SK-N-SH treated with all-trans-retinoic acid at 6 μM for 48 hours (cell line): ENCODE measurements around the gene TNNI2.

Source experiments
- ARNTL ChIP-seq: fragments of 450-650 bp; formaldehyde crosslinking; IDR thresholded peaks from 2 replicates; pipeline ENCODE4 v1.5.0; 2020; ENCODE audit warnings: low read depth, mild to moderate bottlenecking, moderate library complexity, borderline replicate concordance
- BACH2 ChIP-seq: fragments of 250-450 bp; sonication (Bioruptor Pico); IDR thresholded peaks from 2 replicates; pipeline ENCODE4 v1.9.0; 2021; ENCODE audit warnings: mild to moderate bottlenecking, borderline replicate concordance
- ESRRG ChIP-seq: fragments of 250-450 bp; sonication (Bioruptor Pico); IDR thresholded peaks from 2 replicates; pipeline ENCODE4 v1.6.1; 2021; ENCODE audit warnings: mild to moderate bottlenecking
- OSR1 ChIP-seq: fragments of 250-450 bp; sonication (Bioruptor Pico); IDR thresholded peaks from 2 replicates; pipeline ENCODE4 v1.8.0; 2022; ENCODE audit warnings: moderate library complexity, mild to moderate bottlenecking, inconsistent platforms
- RARB ChIP-seq: fragments of 250-450 bp; sonication (Bioruptor Pico); IDR thresholded peaks from 2 replicates; pipeline ENCODE4 v1.8.0; 2021; ENCODE audit warnings: mild to moderate bottlenecking, moderate library complexity
- SNAI2 ChIP-seq: fragments of 250-450 bp; sonication (Bioruptor Pico); IDR thresholded peaks from 2 replicates; pipeline ENCODE4 v1.5.0; 2020; ENCODE audit warnings: mild to moderate bottlenecking, moderate library complexity
- TCF4 ChIP-seq: fragments of 250-450 bp; sonication (Bioruptor Pico); IDR thresholded peaks from 2 replicates; pipeline ENCODE4 v1.8.0; 2021; ENCODE audit warnings: mild to moderate bottlenecking, moderate library complexity, borderline replicate concordance
- TOX ChIP-seq: fragments of 250-450 bp; sonication (Bioruptor Pico); IDR thresholded peaks from 2 replicates; pipeline ENCODE4 v1.8.0; 2021; ENCODE audit warnings: mild to moderate bottlenecking, moderate library complexity, borderline replicate concordance
- ZC3H10 ChIP-seq: fragments of 250-450 bp; sonication (Bioruptor Pico); IDR thresholded peaks from 2 replicates; pipeline ENCODE4 v1.5.1; 2021; ENCODE audit warnings: mild to moderate bottlenecking, moderate library complexity
- ZFP30 ChIP-seq: fragments of 450-650 bp; formaldehyde crosslinking; IDR thresholded peaks from 2 replicates; pipeline ENCODE4 v1.5.0; 2022; ENCODE audit warnings: mild to moderate bottlenecking, moderate library complexity
- ZNF565 ChIP-seq: fragments of 450-650 bp; formaldehyde crosslinking; conservative IDR thresholded peaks from 2 replicates; pipeline ENCODE4 v1.5.0; 2020; ENCODE audit warnings: low read depth, mild to moderate bottlenecking, moderate library complexity
- ZNF70 ChIP-seq: fragments of 450-650 bp; formaldehyde crosslinking; IDR thresholded peaks from 2 replicates; pipeline ENCODE4 v1.5.0; 2020; ENCODE audit warnings: mild to moderate bottlenecking, moderate library complexity
- TF ChIP-seq, protein P1 (sequence below): fragments of 250-450 bp; sonication (Bioruptor Pico); IDR thresholded peaks from 2 replicates; pipeline ENCODE4 v1.8.0; 2020; ENCODE audit warnings: mild to moderate bottlenecking, moderate library complexity, borderline replicate concordance
- TF ChIP-seq, protein P2 (sequence below): fragments of 250-450 bp; sonication (Bioruptor Pico); IDR thresholded peaks from 2 replicates; pipeline ENCODE4 v1.5.1; 2020; ENCODE audit warnings: low read depth, mild to moderate bottlenecking, moderate library complexity

DNA sequence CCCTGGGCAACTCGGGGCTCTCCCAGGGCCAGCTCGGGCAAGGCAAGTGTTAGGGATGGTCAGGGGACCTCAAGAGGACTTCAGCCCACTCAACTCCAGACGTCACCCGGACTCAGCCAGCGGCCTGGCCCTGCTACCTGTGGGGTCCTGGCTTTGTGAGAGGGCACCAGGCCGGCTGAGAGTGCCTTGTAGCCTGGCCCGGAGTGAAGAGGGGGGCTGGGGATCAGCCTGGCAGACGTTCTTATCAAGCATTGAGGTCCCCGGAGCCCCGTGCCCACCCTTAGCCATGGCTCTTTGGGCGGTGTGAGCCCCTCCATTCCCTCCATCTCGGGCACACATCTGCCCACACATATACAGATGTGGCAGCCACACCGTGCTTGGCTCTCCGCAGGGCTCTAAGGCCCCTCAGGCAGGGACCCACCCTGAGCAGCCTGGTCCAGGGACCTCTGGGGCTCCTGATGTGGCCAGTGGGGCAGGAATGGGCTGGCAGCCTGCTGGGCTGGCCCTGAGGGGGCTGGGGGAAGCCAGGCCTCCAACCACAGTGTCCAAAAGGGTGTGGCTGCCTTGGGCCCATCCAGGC lies 29.4 kb downstream of the TNNI2 start:
- TF ChIP-seq SNAI2: no peak
- no peak for TF ChIP-seq TOX
- no peak for TF ChIP-seq ESRRG
- TF ChIP-seq ZFP30 (CRISPR knock-in tag): no peak
- TF ChIP-seq BACH2 (CRISPR knock-in tag): no peak
- no peak for TF ChIP-seq RARB (CRISPR knock-in tag)
- TF ChIP-seq, protein P1, sequence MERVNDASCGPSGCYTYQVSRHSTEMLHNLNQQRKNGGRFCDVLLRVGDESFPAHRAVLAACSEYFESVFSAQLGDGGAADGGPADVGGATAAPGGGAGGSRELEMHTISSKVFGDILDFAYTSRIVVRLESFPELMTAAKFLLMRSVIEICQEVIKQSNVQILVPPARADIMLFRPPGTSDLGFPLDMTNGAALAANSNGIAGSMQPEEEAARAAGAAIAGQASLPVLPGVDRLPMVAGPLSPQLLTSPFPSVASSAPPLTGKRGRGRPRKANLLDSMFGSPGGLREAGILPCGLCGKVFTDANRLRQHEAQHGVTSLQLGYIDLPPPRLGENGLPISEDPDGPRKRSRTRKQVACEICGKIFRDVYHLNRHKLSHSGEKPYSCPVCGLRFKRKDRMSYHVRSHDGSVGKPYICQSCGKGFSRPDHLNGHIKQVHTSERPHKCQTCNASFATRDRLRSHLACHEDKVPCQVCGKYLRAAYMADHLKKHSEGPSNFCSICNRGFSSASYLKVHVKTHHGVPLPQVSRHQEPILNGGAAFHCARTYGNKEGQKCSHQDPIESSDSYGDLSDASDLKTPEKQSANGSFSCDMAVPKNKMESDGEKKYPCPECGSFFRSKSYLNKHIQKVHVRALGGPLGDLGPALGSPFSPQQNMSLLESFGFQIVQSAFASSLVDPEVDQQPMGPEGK: no peak
- TF ChIP-seq, protein P2, sequence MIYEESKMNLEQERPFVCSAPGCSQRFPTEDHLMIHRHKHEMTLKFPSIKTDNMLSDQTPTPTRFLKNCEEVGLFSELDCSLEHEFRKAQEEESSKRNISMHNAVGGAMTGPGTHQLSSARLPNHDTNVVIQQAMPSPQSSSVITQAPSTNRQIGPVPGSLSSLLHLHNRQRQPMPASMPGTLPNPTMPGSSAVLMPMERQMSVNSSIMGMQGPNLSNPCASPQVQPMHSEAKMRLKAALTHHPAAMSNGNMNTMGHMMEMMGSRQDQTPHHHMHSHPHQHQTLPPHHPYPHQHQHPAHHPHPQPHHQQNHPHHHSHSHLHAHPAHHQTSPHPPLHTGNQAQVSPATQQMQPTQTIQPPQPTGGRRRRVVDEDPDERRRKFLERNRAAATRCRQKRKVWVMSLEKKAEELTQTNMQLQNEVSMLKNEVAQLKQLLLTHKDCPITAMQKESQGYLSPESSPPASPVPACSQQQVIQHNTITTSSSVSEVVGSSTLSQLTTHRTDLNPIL (CRISPR knock-in tag): no peak
- TF ChIP-seq OSR1: no peak
- no peak for TF ChIP-seq ZNF565 (CRISPR knock-in tag)
- no peak for TF ChIP-seq ARNTL (CRISPR knock-in tag)
- no peak for TF ChIP-seq ZNF70 (CRISPR knock-in tag)
- TF ChIP-seq ZC3H10 (CRISPR knock-in tag): no peak
- TF ChIP-seq TCF4 (CRISPR knock-in tag): no peak
